Measurements from ENCODE around the gene HMGN1.

The HMGN1 gene

GRCh38 chr21:39348355-39349210 is at the start of gene HMGN1:
HMGN1 (minus strand) TSS chr21:39349088; CDS start chr21:39348917, 171 bp downstream.
- DNase-seq (ENCODE audit: insufficient read length, low spot score) (peak; percentile 48), FAIRE-seq (no peak)
- TF ChIP-seq CTCF (IDR thresholded peaks at IDR 0.05; ENCODE audit: insufficient read depth, missing control alignments): no peak

GRCh38 chr21:39397646-39398385 is 48.9 kb upstream of the HMGN1 start:
- no peak for TF ChIP-seq CTCF (IDR thresholded peaks at IDR 0.05; ENCODE audit: insufficient read depth, missing control alignments)
- DNase-seq (ENCODE audit: insufficient read length, low spot score) (no peak), FAIRE-seq (no peak)

- no peak for DNase-seq (ENCODE audit: insufficient read length, low spot score)
- no peak for FAIRE-seq
- no peak for TF ChIP-seq CTCF (IDR thresholded peaks at IDR 0.05; ENCODE audit: insufficient read depth, missing control alignments)
Measured at GRCh38 chr21:39392981-39393380, 44.1 kb upstream of the HMGN1 start.

- TF ChIP-seq CTCF (IDR thresholded peaks at IDR 0.05; ENCODE audit: insufficient read depth, missing control alignments): no peak
- DNase-seq (ENCODE audit: insufficient read length, low spot score) (no peak), FAIRE-seq (no peak)
Measured at GRCh38 chr21:39390212-39390765, 41.4 kb upstream of the HMGN1 start.

- DNase-seq (ENCODE audit: insufficient read length, low spot score) (no peak), FAIRE-seq (no peak)
- no peak for TF ChIP-seq CTCF (IDR thresholded peaks at IDR 0.05; ENCODE audit: insufficient read depth, missing control alignments)
Measured at GRCh38 chr21:39388811-39389155, 39.9 kb upstream of the HMGN1 start.

- TF ChIP-seq CTCF (IDR thresholded peaks at IDR 0.05; ENCODE audit: insufficient read depth, missing control alignments): peak; percentile 74
- peak; percentile 83 for DNase-seq (ENCODE audit: insufficient read length, low spot score)
- no peak for FAIRE-seq
Measured at GRCh38 chr21:39388038-39388810, 39.3 kb upstream of the HMGN1 start.

Measured in D721Med (cell line).